PFSK-1 (cell line): ENCODE data around the gene USF3.

Experiments
- FOXP2 ChIP-seq: optimal IDR thresholded peaks from 2 replicates; pipeline ENCODE3; 2011; ENCODE audit warnings: borderline replicate concordance, control low read depth, inconsistent platforms; ENCODE audit not compliant: insufficient read depth; ENCODE audit errors: extremely low read length, extremely low read depth
- POLR2AphosphoS5 ChIP-seq: IDR thresholded peaks from 2 replicates; pipeline ENCODE4 v1.6.1; 2012; ENCODE audit warnings: low read depth, mild to moderate bottlenecking, control low read depth, low read length, moderate library complexity
- REST ChIP-seq, 2 experiments: IDR thresholded peaks; 2 replicates each; pipeline versions ENCODE4 v1.6.1 to v1.8.0; 2011 to 2012; ENCODE audit warnings: low read depth in 2 of 2, low read length in 2 of 2, control low read depth in 1 of 2, inconsistent platforms in 1 of 2, mild to moderate bottlenecking in 1 of 2, moderate library complexity in 1 of 2; ENCODE audit not compliant: insufficient read depth in 1 of 2
- SIN3A ChIP-seq: IDR thresholded peaks from 2 replicates; pipeline ENCODE4 v1.6.1; 2012; ENCODE audit warnings: mild to moderate bottlenecking, low read length, moderate library complexity, borderline replicate concordance; ENCODE audit not compliant: insufficient read depth
- TAF1 ChIP-seq: IDR thresholded peaks from 2 replicates; pipeline ENCODE4 v1.6.1; 2012; ENCODE audit warnings: low read length, control low read depth, borderline replicate concordance; ENCODE audit not compliant: insufficient read depth

Gene USF3

GRCh38 chr3:113743006-113743630 is 46.7 kb upstream of the USF3 start:
- TF ChIP-seq FOXP2 (no peak), REST (IDR thresholded peaks at IDR 0.05; ENCODE audit: insufficient read depth in 1 of 2, low read depth in 2 of 2, low read length in 2 of 2) (no peak), TAF1 (no peak), SIN3A (no peak), POLR2AphosphoS5 (no peak)

- TF ChIP-seq FOXP2 (no peak), REST (IDR thresholded peaks at IDR 0.05; ENCODE audit: insufficient read depth in 1 of 2, low read depth in 2 of 2, low read length in 2 of 2) (no peak), SIN3A (no peak), TAF1 (no peak), POLR2AphosphoS5 (no peak)
Measured at GRCh38 chr3:113741620-113742019, 45.2 kb upstream of the USF3 start.

GRCh38 chr3:113741086-113741485 is 44.6 kb upstream of the USF3 start:
- TF ChIP-seq POLR2AphosphoS5 (no peak), REST (IDR thresholded peaks at IDR 0.05; ENCODE audit: insufficient read depth in 1 of 2, low read depth in 2 of 2, low read length in 2 of 2) (no peak), SIN3A (no peak), TAF1 (no peak), FOXP2 (no peak)

GRCh38 chr3:113736548-113737089 is 40.2 kb upstream of the USF3 start:
- TF ChIP-seq POLR2AphosphoS5: no peak
- TF ChIP-seq SIN3A: no peak
- TF ChIP-seq TAF1: no peak
- no peak for TF ChIP-seq FOXP2
- no peak for TF ChIP-seq REST (IDR thresholded peaks at IDR 0.05; ENCODE audit: insufficient read depth in 1 of 2, low read depth in 2 of 2, low read length in 2 of 2)

- TF ChIP-seq FOXP2 (no peak), TAF1 (no peak), SIN3A (no peak), REST (IDR thresholded peaks at IDR 0.05; ENCODE audit: insufficient read depth in 1 of 2, low read depth in 2 of 2, low read length in 2 of 2) (no peak), POLR2AphosphoS5 (no peak)
Measured at GRCh38 chr3:113731694-113732093, 35.3 kb upstream of the USF3 start.
